Vagina (tissue), 2 donors: ENCODE data around the gene DLEU7.

Experiments used
- POLR2A ChIP-seq, 2 donors: fragments of 450-650 bp; IDR thresholded peaks; one replicate each; pipeline ENCODE4 v1.6.1; 2017; ENCODE audit warnings: antibody characterized with exemption in 2 of 2, mild to moderate bottlenecking in 2 of 2, moderate library complexity in 2 of 2
- TF ChIP-seq, protein P1 (sequence below), 3 experiments: fragments of 450-650 bp in 2 of 3; fragments of 200-600 bp in 1 of 3; sonication (generic) in 1 of 3; IDR thresholded peaks; one replicate each; pipeline ENCODE4 v1.5.1; 2017 to 2019; ENCODE audit warnings: antibody characterized with exemption in 3 of 3, mild to moderate bottlenecking in 2 of 3, moderate library complexity in 2 of 3

DNA sequence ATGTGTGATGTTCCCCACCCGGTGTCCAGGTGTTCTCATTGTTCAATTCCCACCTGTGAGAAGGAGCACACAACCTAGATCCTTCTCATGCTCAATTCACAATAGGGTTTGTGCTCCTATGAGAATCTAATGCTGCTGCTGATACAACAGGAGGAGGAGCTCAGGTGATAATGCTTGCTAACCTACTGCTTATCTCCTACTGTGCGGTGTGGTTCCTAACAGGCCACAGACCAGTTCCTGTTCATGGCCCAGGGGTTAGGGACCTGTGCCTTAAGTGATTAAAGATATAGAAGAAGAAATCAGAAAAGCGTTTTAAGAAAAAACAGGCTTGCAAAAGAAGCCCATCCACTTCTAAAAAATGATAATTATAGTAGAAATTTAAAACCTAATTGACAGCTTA, 17.5 kb downstream of the DLEU7 start:
- no peak for TF ChIP-seq POLR2A (IDR thresholded peaks at IDR 0.05)
- TF ChIP-seq, protein P1, sequence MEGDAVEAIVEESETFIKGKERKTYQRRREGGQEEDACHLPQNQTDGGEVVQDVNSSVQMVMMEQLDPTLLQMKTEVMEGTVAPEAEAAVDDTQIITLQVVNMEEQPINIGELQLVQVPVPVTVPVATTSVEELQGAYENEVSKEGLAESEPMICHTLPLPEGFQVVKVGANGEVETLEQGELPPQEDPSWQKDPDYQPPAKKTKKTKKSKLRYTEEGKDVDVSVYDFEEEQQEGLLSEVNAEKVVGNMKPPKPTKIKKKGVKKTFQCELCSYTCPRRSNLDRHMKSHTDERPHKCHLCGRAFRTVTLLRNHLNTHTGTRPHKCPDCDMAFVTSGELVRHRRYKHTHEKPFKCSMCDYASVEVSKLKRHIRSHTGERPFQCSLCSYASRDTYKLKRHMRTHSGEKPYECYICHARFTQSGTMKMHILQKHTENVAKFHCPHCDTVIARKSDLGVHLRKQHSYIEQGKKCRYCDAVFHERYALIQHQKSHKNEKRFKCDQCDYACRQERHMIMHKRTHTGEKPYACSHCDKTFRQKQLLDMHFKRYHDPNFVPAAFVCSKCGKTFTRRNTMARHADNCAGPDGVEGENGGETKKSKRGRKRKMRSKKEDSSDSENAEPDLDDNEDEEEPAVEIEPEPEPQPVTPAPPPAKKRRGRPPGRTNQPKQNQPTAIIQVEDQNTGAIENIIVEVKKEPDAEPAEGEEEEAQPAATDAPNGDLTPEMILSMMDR (IDR thresholded peaks at IDR 0.05) = no peak
